Karpas-422 (cell line): ENCODE results near the gene ZNF90. TPM values are rescaled to one million over a fixed set of nuclear protein-coding genes. Genes with fewer than 3 reads are reported as not detected.
"Not testable (repeated sequence)": the region's sequence is repeated elsewhere in the genome, so short reads cannot be mapped to it uniquely, and the experiment has no call there.

Source experiments
- DNase-seq: peaks from one replicate; pipeline ENCODE4 v3.0.0-alpha.2; 2015
- H2AFZ ChIP-seq: fragments of 200-600 bp; sonication (generic); 2 replicates; pipeline ENCODE4 v1.6.1; 2014; ENCODE audit warnings: antibody characterized with exemption, low read length, mixed read lengths
- H3K27ac ChIP-seq: fragments of 200-600 bp; sonication (generic); 2 replicates; pipeline ENCODE4 v1.5.1; 2014; ENCODE audit warnings: mild to moderate bottlenecking, low read length, moderate library complexity
- H3K27me3 ChIP-seq: fragments of 200-600 bp; sonication (generic); 2 replicates; pipeline ENCODE4 v1.6.1; 2014; ENCODE audit warnings: low read length, mixed read lengths
- H3K36me3 ChIP-seq: fragments of 200-600 bp; sonication (generic); 2 replicates; pipeline ENCODE4 v1.6.1; 2014; ENCODE audit warnings: low read length, mixed read lengths; ENCODE audit not compliant: insufficient read depth
- H3K4me1 ChIP-seq: fragments of 200-600 bp; sonication (generic); 2 replicates; pipeline ENCODE4 v1.6.1; 2014; ENCODE audit warnings: mild to moderate bottlenecking, low read length, mixed read lengths
- H3K4me2 ChIP-seq: fragments of 200-600 bp; sonication (generic); 2 replicates; pipeline ENCODE4 v1.6.1; 2014; ENCODE audit warnings: low read length, low read depth, mild to moderate bottlenecking; ENCODE audit not compliant: poor library complexity, severe bottlenecking
- H3K4me3 ChIP-seq: fragments of 200-600 bp; sonication (generic); 2 replicates; pipeline ENCODE4 v1.5.1; 2014; ENCODE audit warnings: mild to moderate bottlenecking, antibody characterized with exemption, low read length, mixed read lengths
- H3K79me2 ChIP-seq: fragments of 200-600 bp; sonication (generic); 2 replicates; pipeline ENCODE4 v1.6.1; 2014; ENCODE audit warnings: mild to moderate bottlenecking, low read length, mixed read lengths
- H3K9ac ChIP-seq: fragments of 200-600 bp; sonication (generic); 2 replicates; pipeline ENCODE4 v1.6.0; 2014; ENCODE audit warnings: low read length
- H3K9me2 ChIP-seq: fragments of 200-600 bp; sonication (generic), shearing (Covaris generic); replicated peaks from 2 replicates; pipeline ENCODE4 v1.6.0; 2014; ENCODE audit warnings: mild to moderate bottlenecking, low read length, moderate library complexity; ENCODE audit not compliant: insufficient read depth
- H3K9me3 ChIP-seq: fragments of 300-700, 200-600 bp; sonication (generic); 2 replicates; pipeline ENCODE4 v1.6.1; 2014; ENCODE audit warnings: low read length, mixed read lengths
- H4K20me1 ChIP-seq: fragments of 200-600 bp; sonication (generic); 2 replicates; pipeline ENCODE4 v1.6.1; 2014; ENCODE audit warnings: mild to moderate bottlenecking, antibody characterized with exemption, low read length, low read depth; ENCODE audit not compliant: insufficient read depth
- total RNA-seq: library from RNA; depleted of rRNA; stranded (reverse); fragments of >200 nt; shearing (Covaris generic); gene quantifications from 2 replicates; pipeline ENCODE4 v1.2.3, GENCODE V29; 2014; ENCODE audit warnings: low replicate concordance

The ZNF90 gene
- total RNA-seq, 1 experiment from 2014 or later = 13.6 TPM

- Histone ChIP-seq H3K9me3 (no peaks in the 10 kb centered on the region), H2AFZ (peak overlapping the region; percentile 89), H3K79me2 (no peaks in the 10 kb centered on the region), H3K4me2 (peak overlapping the region; percentile 91), H3K27me3 (no peaks in the 10 kb centered on the region), H3K9me2 (no peaks in the 10 kb centered on the region), H3K9ac (peak overlapping the region; percentile 72), H3K4me3 (peak overlapping the region; percentile 80), H3K27ac (no peak overlapping the region), H3K36me3 (no peaks in the 10 kb centered on the region), H3K4me1 (peaks cover 15% of the 10 kb centered on the region), H4K20me1 (no peaks in the 10 kb centered on the region)
- peak; percentile 92 for DNase-seq
These were observed 25.7 kb upstream of the ZNF90 start for GRCh38 chr19:20051841-20052768.

GRCh38 chr19:20058738-20059137, 19.1 kb upstream of the ZNF90 start:
- H3K9me3 ChIP-seq, H3K79me2 ChIP-seq, H3K9ac ChIP-seq, H3K9me2 ChIP-seq, H3K4me1 ChIP-seq, H3K4me3 ChIP-seq, H2AFZ ChIP-seq, H3K27me3 ChIP-seq, H4K20me1 ChIP-seq, H3K4me2 ChIP-seq, DNase-seq, H3K36me3 ChIP-seq, H3K27ac ChIP-seq: not testable (repeated sequence)

- no peak for DNase-seq
- Histone ChIP-seq H3K79me2 (no peaks in the 10 kb centered on the region), H3K9ac (no peak overlapping the region), H3K4me3 (no peak overlapping the region), H3K27ac (no peak overlapping the region), H3K9me2 (no peaks in the 10 kb centered on the region), H3K27me3 (no peaks in the 10 kb centered on the region), H3K4me1 (peaks cover 5% of the 10 kb centered on the region; the same call in 1 of the 2 replicates), H3K36me3 (no peaks in the 10 kb centered on the region), H3K9me3 (no peaks in the 10 kb centered on the region), H2AFZ (no peak overlapping the region), H3K4me2 (no peak overlapping the region), H4K20me1 (no peaks in the 10 kb centered on the region)
These were observed 17.5 kb upstream of the ZNF90 start for GRCh38 chr19:20060282-20060681.

- Histone ChIP-seq H3K4me1 (no peaks in the 10 kb centered on the region), H3K9me3 (no peaks in the 10 kb centered on the region), H2AFZ (no peak overlapping the region), H4K20me1 (no peaks in the 10 kb centered on the region), H3K27ac (no peak overlapping the region), H3K9ac (no peak overlapping the region), H3K79me2 (no peaks in the 10 kb centered on the region), H3K36me3 (no peaks in the 10 kb centered on the region), H3K4me3 (no peak overlapping the region), H3K27me3 (no peaks in the 10 kb centered on the region), H3K4me2 (no peak overlapping the region), H3K9me2 (no peaks in the 10 kb centered on the region)
- DNase-seq = no peak
These were observed 10.9 kb upstream of the ZNF90 start for GRCh38 chr19:20066861-20067260.

GRCh38 chr19:20067943-20068342, 9.9 kb upstream of the ZNF90 start:
- DNase-seq = no peak

GRCh38 chr19:20068559-20068958, 9.2 kb upstream of the ZNF90 start:
- H3K79me2 ChIP-seq, H2AFZ ChIP-seq, H4K20me1 ChIP-seq, H3K4me1 ChIP-seq, H3K27me3 ChIP-seq, DNase-seq, H3K9me3 ChIP-seq, H3K9me2 ChIP-seq, H3K4me2 ChIP-seq, H3K27ac ChIP-seq, H3K4me3 ChIP-seq, H3K9ac ChIP-seq, H3K36me3 ChIP-seq: not testable (repeated sequence)

More at GRCh38 chr19:20067943-20068342, 9.9 kb upstream of the ZNF90 start:
- H3K4me1 ChIP-seq = no peaks in the 10 kb centered on the region
- H3K4me2 ChIP-seq = no peak overlapping the region
- H3K36me3 ChIP-seq = no peaks in the 10 kb centered on the region
- H3K9me3 ChIP-seq = no peaks in the 10 kb centered on the region
- H2AFZ ChIP-seq = no peak overlapping the region
- H3K27ac ChIP-seq = no peak overlapping the region
- H3K27me3 ChIP-seq = no peaks in the 10 kb centered on the region
- no peaks in the 10 kb centered on the region for H3K9me2 ChIP-seq
- no peak overlapping the region for H3K4me3 ChIP-seq
- no peak overlapping the region for H3K9ac ChIP-seq
- no peaks in the 10 kb centered on the region for H3K79me2 ChIP-seq
- H4K20me1 ChIP-seq = no peaks in the 10 kb centered on the region

GRCh38 chr19:20070691-20071090, 7.1 kb upstream of the ZNF90 start:
- no peaks in the 10 kb centered on the region for H3K27me3 ChIP-seq
- H3K4me2 ChIP-seq = no peak overlapping the region
- no peaks in the 10 kb centered on the region for H3K4me1 ChIP-seq
- no peaks in the 10 kb centered on the region for H3K9me3 ChIP-seq
- H2AFZ ChIP-seq = no peak overlapping the region
- no peaks in the 10 kb centered on the region for H3K79me2 ChIP-seq
- H4K20me1 ChIP-seq = no peaks in the 10 kb centered on the region
- H3K36me3 ChIP-seq = no peaks in the 10 kb centered on the region
- H3K9ac ChIP-seq = no peak overlapping the region
- no peak overlapping the region for H3K27ac ChIP-seq
- H3K4me3 ChIP-seq = no peak overlapping the region
- no peak for DNase-seq
- no peaks in the 10 kb centered on the region for H3K9me2 ChIP-seq

GRCh38 chr19:20072936-20073335, 4.9 kb upstream of the ZNF90 start:
- H3K4me2 ChIP-seq = no peak overlapping the region
- H3K27me3 ChIP-seq = no peaks in the 10 kb centered on the region
- H2AFZ ChIP-seq = no peak overlapping the region
- H3K27ac ChIP-seq = no peak overlapping the region
- H3K79me2 ChIP-seq = no peaks in the 10 kb centered on the region
- H3K9me2 ChIP-seq = no peaks in the 10 kb centered on the region
- H3K9me3 ChIP-seq = no peaks in the 10 kb centered on the region
- H3K36me3 ChIP-seq = no peaks in the 10 kb centered on the region
- H3K4me3 ChIP-seq = no peak overlapping the region
- no peak for DNase-seq
- H3K4me1 ChIP-seq = no peaks in the 10 kb centered on the region
- no peaks in the 10 kb centered on the region for H4K20me1 ChIP-seq
- no peak overlapping the region for H3K9ac ChIP-seq
